H9 (cell line): ENCODE data around the gene TENT5C. TPM values are rescaled to one million over a fixed set of nuclear protein-coding genes. Genes with fewer than 3 reads are reported as not detected.

Experiments
- DNase-seq: peaks from one replicate; pipeline ENCODE4 v3.0.0-alpha.2; 2017
- H2AFZ ChIP-seq: one replicate; pipeline ENCODE4 v1.6.1; 2013; ENCODE audit warnings: mild to moderate bottlenecking, low read length, control low read depth, moderate library complexity
- H2AK5ac ChIP-seq: 2 replicates; pipeline ENCODE4 v1.6.1; 2013; ENCODE audit warnings: low read length, control low read depth, mixed read lengths; ENCODE audit not compliant: insufficient read length
- H2BK120ac ChIP-seq: one replicate; pipeline ENCODE4 v1.6.1; 2013; ENCODE audit warnings: low read depth, mild to moderate bottlenecking, low read length, control low read depth, inconsistent platforms; ENCODE audit not compliant: poor library complexity, severe bottlenecking
- H2BK12ac ChIP-seq: 2 replicates; pipeline ENCODE4 v1.6.1; 2013; ENCODE audit warnings: low read length, control low read depth, mixed read lengths, low read depth; ENCODE audit not compliant: insufficient read length
- H2BK15ac ChIP-seq: 2 replicates; pipeline ENCODE4 v1.6.1; 2013; ENCODE audit warnings: low read depth, low read length, control low read depth
- H2BK20ac ChIP-seq: one replicate; pipeline ENCODE4 v1.6.1; 2013; ENCODE audit warnings: low read depth, mild to moderate bottlenecking, low read length, control low read depth, inconsistent platforms; ENCODE audit not compliant: poor library complexity, severe bottlenecking
- H2BK5ac ChIP-seq: 2 replicates; pipeline ENCODE4 v1.6.1; 2013; ENCODE audit warnings: low read length, control low read depth, mixed read lengths; ENCODE audit not compliant: insufficient read length
- H3K14ac ChIP-seq: 2 replicates; pipeline ENCODE4 v1.6.1; 2013; ENCODE audit warnings: low read length, control low read depth; ENCODE audit not compliant: insufficient read depth
- H3K18ac ChIP-seq: 2 replicates; pipeline ENCODE4 v1.6.1; 2013; ENCODE audit warnings: low read depth, mild to moderate bottlenecking, mixed read lengths, low read length, control low read depth; ENCODE audit not compliant: insufficient read length
- H3K23ac ChIP-seq: 2 replicates; pipeline ENCODE4 v1.6.1; 2013; ENCODE audit warnings: low read length, control low read depth, mixed read lengths, low read depth; ENCODE audit not compliant: insufficient read length
- H3K23me2 ChIP-seq: 2 replicates; pipeline ENCODE4 v1.6.1; 2013; ENCODE audit warnings: low read depth, mild to moderate bottlenecking, mixed read lengths, low read length, control low read depth; ENCODE audit not compliant: insufficient read length, poor library complexity, severe bottlenecking
- H3K27ac ChIP-seq: 2 replicates; pipeline ENCODE4 v1.5.1; 2013; ENCODE audit warnings: low read length, control low read depth, mixed read lengths, low read depth; ENCODE audit not compliant: insufficient read length
- H3K27me3 ChIP-seq: 2 replicates; pipeline ENCODE4 v1.6.1; 2013; ENCODE audit warnings: low read length, control low read depth, inconsistent platforms; ENCODE audit not compliant: insufficient read depth
- H3K4ac ChIP-seq: 2 replicates; pipeline ENCODE4 v1.6.1; 2013; ENCODE audit warnings: low read depth, mild to moderate bottlenecking, control low read depth, inconsistent platforms, low read length, moderate library complexity
- H3K4me1 ChIP-seq: 2 replicates; pipeline ENCODE4 v1.6.1; 2013; ENCODE audit warnings: low read length, control low read depth, inconsistent platforms; ENCODE audit not compliant: insufficient read depth
- H3K4me2 ChIP-seq: 2 replicates; pipeline ENCODE4 v1.6.1; 2013; ENCODE audit warnings: low read length, control low read depth, mixed read lengths; ENCODE audit not compliant: insufficient read length, insufficient read depth
- H3K56ac ChIP-seq: 2 replicates; pipeline ENCODE4 v1.6.1; 2013; ENCODE audit warnings: low read depth, mild to moderate bottlenecking, mixed read lengths, low read length, control low read depth; ENCODE audit not compliant: insufficient read length
- H3K79me1 ChIP-seq: 2 replicates; pipeline ENCODE4 v1.6.1; 2013; ENCODE audit warnings: low read depth, mild to moderate bottlenecking, moderate library complexity, low read length, control low read depth, inconsistent platforms; ENCODE audit not compliant: insufficient read depth, poor library complexity, severe bottlenecking
- H3K79me2 ChIP-seq: 2 replicates; pipeline ENCODE4 v1.6.1; 2013; ENCODE audit warnings: low read length, control low read depth, inconsistent platforms; ENCODE audit not compliant: insufficient read depth
- H3K9ac ChIP-seq: 2 replicates; pipeline ENCODE4 v1.6.1; 2013; ENCODE audit warnings: low read length, control low read depth, mixed read lengths; ENCODE audit not compliant: insufficient read length; ENCODE audit errors: extremely low read depth
- H3K9me3 ChIP-seq: one replicate; pipeline ENCODE4 v1.6.1; 2013; ENCODE audit warnings: low read depth, low read length, inconsistent platforms; ENCODE audit not compliant: control insufficient read depth
- H3T11ph ChIP-seq: one replicate; pipeline ENCODE4 v1.6.1; 2013; ENCODE audit warnings: mild to moderate bottlenecking, low read length, control low read depth, inconsistent platforms
- H4K20me1 ChIP-seq: one replicate; pipeline ENCODE4 v1.6.1; 2013; ENCODE audit not compliant: control insufficient read depth, insufficient read length, insufficient read depth
- H4K5ac ChIP-seq: 2 replicates; pipeline ENCODE4 v1.6.1; 2013; ENCODE audit warnings: low read depth, mild to moderate bottlenecking, mixed read lengths, low read length, control low read depth; ENCODE audit not compliant: insufficient read length
- H4K8ac ChIP-seq: replicated peaks from 2 replicates; pipeline ENCODE4 v1.6.1; 2013; ENCODE audit warnings: low read length, control low read depth, mixed read lengths, low read depth; ENCODE audit not compliant: insufficient read length
- H4K91ac ChIP-seq: 2 replicates; pipeline ENCODE4 v1.6.1; 2013; ENCODE audit warnings: low read depth, mild to moderate bottlenecking, moderate library complexity, mixed read lengths, low read length, control low read depth; ENCODE audit not compliant: insufficient read length
- H3K27ac Mint-ChIP-seq, 3 experiments: 2 replicates in 2 of 3; 3 replicates in 1 of 3; pipeline ENCODE4 v1.8.0; 2020 to 2021; ENCODE audit warnings: mixed read lengths in 3 of 3, mild to moderate bottlenecking in 1 of 3, moderate library complexity in 1 of 3
- H3K27me3 Mint-ChIP-seq: 2 replicates; pipeline ENCODE4 v1.8.0; 2021; ENCODE audit warnings: low read depth, mild to moderate bottlenecking, moderate library complexity, mixed read lengths
- H3K36me3 Mint-ChIP-seq, 3 experiments: 2 replicates in 2 of 3; 3 replicates in 1 of 3; pipeline ENCODE4 v1.8.0; 2020 to 2021; ENCODE audit warnings: low read depth in 3 of 3, mixed read lengths in 3 of 3; ENCODE audit not compliant: insufficient read depth in 1 of 3
- H3K4me1 Mint-ChIP-seq, 2 experiments: 2 replicates each; pipeline ENCODE4 v1.8.0; 2020; ENCODE audit warnings: mixed read lengths in 2 of 2
- H3K4me3 Mint-ChIP-seq, 2 experiments: 2 replicates in 1 of 2; 3 replicates in 1 of 2; pipeline ENCODE4 v1.8.0; 2020 to 2021; ENCODE audit warnings: mild to moderate bottlenecking in 2 of 2, mixed read lengths in 2 of 2, moderate library complexity in 1 of 2
- H3K9me3 Mint-ChIP-seq, 2 experiments: 2 replicates in 1 of 2; 3 replicates in 1 of 2; pipeline ENCODE4 v1.8.0; 2020; ENCODE audit warnings: mild to moderate bottlenecking in 2 of 2, mixed read lengths in 2 of 2, moderate library complexity in 1 of 2
- CTCF ChIP-seq: fragments of 200-600 bp; sonication (generic); conservative IDR thresholded peaks from 3 replicates; pipeline ENCODE4 v1.8.0; 2021; ENCODE audit warnings: antibody characterized with exemption, mild to moderate bottlenecking
- WGBS: extraction: QIAGEN DNeasy Blood & Tissue Kit; methylation state at CpG from one replicate; pipeline ENCODE4 v1.1.7; 2013; ENCODE audit warnings: missing lambda C conversion rate, low lambda C conversion rate, mixed read lengths; ENCODE audit not compliant: insufficient read length; ENCODE audit errors: extremely low coverage; 5-methylcytosine and 5-hydroxymethylcytosine counted together
- total RNA-seq: library from RNA; stranded (reverse); gene quantifications from 2 replicates; pipeline ENCODE4 v1.2.1, GENCODE V29; 2021

The TENT5C gene
- total RNA-seq, 1 experiment from 2014 or later, result 0.37 TPM

DNA sequence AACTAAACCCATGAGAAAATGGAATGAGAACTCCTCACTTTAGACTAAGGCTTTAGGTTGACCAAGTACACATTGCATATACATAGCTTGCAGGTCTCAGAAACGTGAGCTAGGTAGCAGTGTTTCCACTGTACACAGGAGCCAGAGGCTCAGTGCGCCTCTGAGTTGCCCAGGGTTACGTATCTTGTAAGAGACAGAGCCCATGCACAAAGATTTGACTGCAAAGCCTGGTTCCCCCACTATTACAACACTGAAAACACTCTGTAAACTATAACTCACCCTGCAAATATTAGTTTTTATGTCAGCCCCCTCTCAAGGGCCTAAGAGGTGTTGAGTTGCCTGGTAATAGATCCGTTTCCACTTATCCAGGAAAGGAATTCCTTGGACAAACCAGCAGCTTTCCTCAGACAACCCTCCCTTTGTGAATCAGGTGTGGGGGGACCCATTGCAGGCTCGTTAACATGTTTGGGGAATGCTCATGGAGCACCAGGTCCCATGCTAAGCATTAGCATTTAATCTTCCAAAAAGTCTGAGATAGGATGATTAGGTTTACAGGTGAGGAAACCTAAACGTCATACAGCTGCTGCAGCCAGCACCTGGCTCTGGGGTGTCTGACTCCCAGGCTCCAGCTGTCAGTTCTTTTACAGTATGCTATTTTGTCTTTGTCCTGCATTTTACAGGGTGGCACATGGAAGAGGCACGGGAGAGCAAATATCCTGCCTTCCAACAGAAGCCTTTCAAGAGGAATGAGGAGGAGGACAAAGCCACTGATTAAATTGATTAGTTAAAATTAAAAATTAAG, 25.7 kb downstream of the TENT5C start:
- no peaks in the 10 kb centered on the region for H3K23me2 ChIP-seq
- H3K27me3 ChIP-seq, result no peaks in the 10 kb centered on the region; the same call in 1 of the 2 replicates
- no peak overlapping the region for H3T11ph ChIP-seq
- Mint-ChIP-seq H3K27ac (no peak overlapping the region), H3K27me3 (no peaks in the 10 kb centered on the region; the same call in 1 of the 2 replicates), H3K4me1 (peaks cover 30 to 36% of the 10 kb centered on the region in 2 experiments), H3K4me3 (no peak overlapping the region), H3K9me3 (no peaks in the 10 kb centered on the region), H3K36me3 (no peaks in the 10 kb centered on the region)
- no peak overlapping the region for H2BK12ac ChIP-seq
- H4K5ac ChIP-seq, result no peak overlapping the region
- H3K4ac ChIP-seq, result no peak overlapping the region
- no peak overlapping the region for H2BK15ac ChIP-seq
- DNase-seq, result no peak
- no peak overlapping the region for H3K4me2 ChIP-seq
- H2AK5ac ChIP-seq, result no peak overlapping the region
- H3K79me1 ChIP-seq, result no peaks in the 10 kb centered on the region
- no peaks in the 10 kb centered on the region for H3K9me3 ChIP-seq
- no peak for TF ChIP-seq CTCF
- no peaks in the 10 kb centered on the region for H3K79me2 ChIP-seq
- no peak overlapping the region for H2BK5ac ChIP-seq
- no peak overlapping the region for H3K56ac ChIP-seq
- H4K8ac ChIP-seq, result no peak overlapping the region
- H3K4me1 ChIP-seq, result peaks cover 2% of the 10 kb centered on the region; the same call in 1 of the 2 replicates
- no peak overlapping the region for H2BK120ac ChIP-seq
- H4K91ac ChIP-seq, result no peak overlapping the region
- H3K27ac ChIP-seq, result no peak overlapping the region
- no peaks in the 10 kb centered on the region for H4K20me1 ChIP-seq
- H3K9ac ChIP-seq, result no peak overlapping the region
- no CpG with 5 or more reads among the region's 7 CpGs for WGBS
- no peak overlapping the region for H2AFZ ChIP-seq
- no peak overlapping the region for H2BK20ac ChIP-seq
- H3K14ac ChIP-seq, result no peak overlapping the region
- no peak overlapping the region for H3K23ac ChIP-seq
- no peak overlapping the region for H3K18ac ChIP-seq
